WTC11 (cell line): Measurements from ENCODE around the gene SELPLG. TPM values are rescaled to one million over a fixed set of nuclear protein-coding genes. Genes with fewer than 3 reads are reported as not detected.

Experiments used
- ATF1 ChIP-seq: sonication (generic); formaldehyde crosslinking; IDR thresholded peaks from 2 replicates; pipeline ENCODE4 v1.8.1; 2023; ENCODE audit warnings: mild to moderate bottlenecking, moderate library complexity, missing genetic modification reagents
- MYBL2 ChIP-seq: sonication (generic); formaldehyde crosslinking; IDR thresholded peaks from 2 replicates; pipeline ENCODE4 v1.8.1; 2023; ENCODE audit warnings: mild to moderate bottlenecking, moderate library complexity, missing genetic modification reagents
- PRRX2 ChIP-seq: fragments of 250-450 bp; sonication (Bioruptor Pico); IDR thresholded peaks from 2 replicates; pipeline ENCODE4 v1.8.0; 2021; ENCODE audit warnings: mild to moderate bottlenecking
- ZNF232 ChIP-seq: sonication (generic); formaldehyde crosslinking; IDR thresholded peaks from 2 replicates; pipeline ENCODE4 v1.8.0; 2022; ENCODE audit warnings: mild to moderate bottlenecking, missing genetic modification reagents
- microRNA-seq: library from miRNA; unstranded; fragments of <30 nt; microRNA quantifications from one replicate; pipeline ENCODE4 v1.2.0, GENCODE V29; 2022; ENCODE audit warnings: borderline number of aligned reads
- total RNA-seq: library from RNA; stranded (reverse); gene quantifications from 3 replicates; pipeline ENCODE4 v1.2.3, GENCODE V29; 2021
- TF ChIP-seq, protein P1 (sequence below): sonication (generic); formaldehyde crosslinking; IDR thresholded peaks from 2 replicates; pipeline ENCODE4 v1.8.1; 2023; ENCODE audit warnings: mild to moderate bottlenecking, missing genetic modification reagents, borderline replicate concordance
- TF ChIP-seq, protein P2 (sequence below): fragments of 250-450 bp; sonication (Bioruptor Pico); IDR thresholded peaks from 2 replicates; pipeline ENCODE4 v1.8.0; 2021; ENCODE audit warnings: mild to moderate bottlenecking

Gene SELPLG
- total RNA-seq, 1 experiment from 2014 or later, result 0.46 TPM

DNA sequence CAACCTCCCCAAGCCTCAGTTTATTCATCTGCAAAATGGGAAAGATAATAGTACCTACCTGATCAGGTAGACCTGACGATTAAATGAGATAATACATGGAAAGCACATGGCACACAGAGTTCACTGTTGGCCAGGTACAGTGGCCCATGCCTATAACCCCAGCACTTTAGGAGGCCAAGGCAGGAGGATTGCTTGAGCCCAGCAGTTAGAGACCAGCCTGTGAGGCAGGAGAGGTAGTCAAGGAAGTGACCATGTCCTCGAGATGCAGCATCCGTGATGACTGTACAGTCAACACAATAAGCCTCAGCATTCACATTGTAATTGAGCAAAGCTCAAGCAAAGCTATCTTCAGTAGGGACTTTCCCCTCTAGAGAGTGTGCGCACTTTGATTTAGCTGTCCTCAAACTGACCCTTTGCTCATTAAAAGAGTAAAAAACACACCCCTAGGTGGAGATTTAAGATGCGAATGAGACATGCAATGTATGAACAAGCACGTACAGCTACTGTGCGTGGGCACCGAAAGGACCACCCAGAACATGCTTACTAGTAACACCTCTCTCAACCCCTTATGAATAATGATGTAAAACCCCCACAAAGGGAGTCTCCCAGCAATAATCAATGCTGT is 61.4 kb downstream of the SELPLG start (continued):
- TF ChIP-seq, protein P1, sequence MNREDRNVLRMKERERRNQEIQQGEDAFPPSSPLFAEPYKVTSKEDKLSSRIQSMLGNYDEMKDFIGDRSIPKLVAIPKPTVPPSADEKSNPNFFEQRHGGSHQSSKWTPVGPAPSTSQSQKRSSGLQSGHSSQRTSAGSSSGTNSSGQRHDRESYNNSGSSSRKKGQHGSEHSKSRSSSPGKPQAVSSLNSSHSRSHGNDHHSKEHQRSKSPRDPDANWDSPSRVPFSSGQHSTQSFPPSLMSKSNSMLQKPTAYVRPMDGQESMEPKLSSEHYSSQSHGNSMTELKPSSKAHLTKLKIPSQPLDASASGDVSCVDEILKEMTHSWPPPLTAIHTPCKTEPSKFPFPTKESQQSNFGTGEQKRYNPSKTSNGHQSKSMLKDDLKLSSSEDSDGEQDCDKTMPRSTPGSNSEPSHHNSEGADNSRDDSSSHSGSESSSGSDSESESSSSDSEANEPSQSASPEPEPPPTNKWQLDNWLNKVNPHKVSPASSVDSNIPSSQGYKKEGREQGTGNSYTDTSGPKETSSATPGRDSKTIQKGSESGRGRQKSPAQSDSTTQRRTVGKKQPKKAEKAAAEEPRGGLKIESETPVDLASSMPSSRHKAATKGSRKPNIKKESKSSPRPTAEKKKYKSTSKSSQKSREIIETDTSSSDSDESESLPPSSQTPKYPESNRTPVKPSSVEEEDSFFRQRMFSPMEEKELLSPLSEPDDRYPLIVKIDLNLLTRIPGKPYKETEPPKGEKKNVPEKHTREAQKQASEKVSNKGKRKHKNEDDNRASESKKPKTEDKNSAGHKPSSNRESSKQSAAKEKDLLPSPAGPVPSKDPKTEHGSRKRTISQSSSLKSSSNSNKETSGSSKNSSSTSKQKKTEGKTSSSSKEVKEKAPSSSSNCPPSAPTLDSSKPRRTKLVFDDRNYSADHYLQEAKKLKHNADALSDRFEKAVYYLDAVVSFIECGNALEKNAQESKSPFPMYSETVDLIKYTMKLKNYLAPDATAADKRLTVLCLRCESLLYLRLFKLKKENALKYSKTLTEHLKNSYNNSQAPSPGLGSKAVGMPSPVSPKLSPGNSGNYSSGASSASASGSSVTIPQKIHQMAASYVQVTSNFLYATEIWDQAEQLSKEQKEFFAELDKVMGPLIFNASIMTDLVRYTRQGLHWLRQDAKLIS (CRISPR knock-in tag), result no peak
- TF ChIP-seq, protein P2, sequence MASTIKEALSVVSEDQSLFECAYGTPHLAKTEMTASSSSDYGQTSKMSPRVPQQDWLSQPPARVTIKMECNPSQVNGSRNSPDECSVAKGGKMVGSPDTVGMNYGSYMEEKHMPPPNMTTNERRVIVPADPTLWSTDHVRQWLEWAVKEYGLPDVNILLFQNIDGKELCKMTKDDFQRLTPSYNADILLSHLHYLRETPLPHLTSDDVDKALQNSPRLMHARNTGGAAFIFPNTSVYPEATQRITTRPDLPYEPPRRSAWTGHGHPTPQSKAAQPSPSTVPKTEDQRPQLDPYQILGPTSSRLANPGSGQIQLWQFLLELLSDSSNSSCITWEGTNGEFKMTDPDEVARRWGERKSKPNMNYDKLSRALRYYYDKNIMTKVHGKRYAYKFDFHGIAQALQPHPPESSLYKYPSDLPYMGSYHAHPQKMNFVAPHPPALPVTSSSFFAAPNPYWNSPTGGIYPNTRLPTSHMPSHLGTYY (CRISPR knock-in tag), result no peak
- TF ChIP-seq ZNF232 (CRISPR knock-in tag), result no peak
- TF ChIP-seq ATF1 (CRISPR knock-in tag), result no peak
- no peak for TF ChIP-seq PRRX2 (CRISPR knock-in tag)
- TF ChIP-seq MYBL2 (CRISPR knock-in tag), result no peak

Small RNA genes lying within 50 kb of the gene (microRNA-seq; reads per million reads assigned to microRNA genes)
- gene MIR4496, result not detected

Other genes with a start within 250 kb of the SELPLG start
- 4.4 to 6.7 TPM (median 6.3 TPM) in 3 replicates for gene FICD, start 118.6 kb downstream of the SELPLG start, total RNA-seq
- gene SART3, start 72.7 kb downstream of the SELPLG start, total RNA-seq, result 75.6 to 91.2 TPM (median 76.8 TPM) in 3 replicates
- gene ISCU, start 71.3 kb downstream of the SELPLG start, total RNA-seq, result 73.8 to 85.9 TPM (median 74.2 TPM) in 3 replicates
- 0.16 to 0.25 TPM (median 0.20 TPM) in 3 replicates for gene TMEM119, start 35.8 kb downstream of the SELPLG start, total RNA-seq
- gene CORO1C, start 97.6 kb upstream of the SELPLG start, total RNA-seq, result 108 to 114 TPM (median 113 TPM) in 3 replicates
- gene SSH1, start 223.7 kb upstream of the SELPLG start, total RNA-seq, result 18.7 to 23.1 TPM (median 21.3 TPM) in 3 replicates
- 0.17 TPM in 1 of 3 replicates, not detected in the others for gene DAO, start 246.2 kb upstream of the SELPLG start, total RNA-seq